CD4-positive, alpha-beta T cell treated with Interferon gamma for 1 hour (primary cell): ENCODE results near the gene DDX31.

Experiments
- DNase-seq: peaks from one replicate; pipeline ENCODE4 v3.0.0-alpha.2; 2020

Gene DDX31

GRCh38 chr9:132543960-132544359, 125.8 kb downstream of the DDX31 start:
- no peak for DNase-seq

- DNase-seq = no peak
Observed at GRCh38 chr9:132543251-132543650, 126.5 kb downstream of the DDX31 start.
